Measurements from ENCODE around the gene SLC37A2. TPM values are rescaled to one million over a fixed set of nuclear protein-coding genes. Genes with fewer than 3 reads are reported as not detected.
A peak's percentile ranks its signal among the peaks of the same experiment; 100 is the strongest.

Gene SLC37A2
- total RNA-seq, 1 donor from 2014 or later: 1.3 TPM

DNA sequence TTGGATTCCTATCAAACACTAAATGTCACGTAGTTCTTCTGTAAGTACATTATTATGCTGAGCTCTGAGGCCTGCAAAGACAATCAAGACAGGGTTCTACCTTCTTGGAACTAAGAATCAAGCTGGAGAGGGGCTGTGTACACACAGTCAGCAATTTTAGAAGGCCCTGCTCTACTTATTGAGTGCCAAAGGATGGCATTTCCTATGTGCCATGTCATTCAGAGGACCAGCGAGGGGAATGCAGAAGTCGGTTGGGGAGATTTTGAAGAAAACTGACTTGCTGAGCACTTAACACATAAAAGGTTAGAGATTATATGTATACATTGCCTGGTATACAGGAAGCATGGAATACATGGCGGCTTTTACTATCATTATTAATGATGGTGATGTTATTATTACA, 5.3 kb downstream of the SLC37A2 start:
- Histone ChIP-seq H3K4me3 (ENCODE audit: insufficient read depth, low read depth, low read length) (no peak overlapping the region), H3K36me3 (ENCODE audit: insufficient read depth, low read length) (no peaks in the 10 kb centered on the region), H3K4me1 (ENCODE audit: insufficient read depth, low read length) (peaks cover 24% of the 10 kb centered on the region), H3K9ac (ENCODE audit: low read length) (no peak overlapping the region), H3K27me3 (ENCODE audit: insufficient read depth, low read length) (no peaks in the 10 kb centered on the region), H3K4me2 (ENCODE audit: low read length) (no peak overlapping the region), H4K20me1 (ENCODE audit: insufficient read depth, low read length) (no peaks in the 10 kb centered on the region), H3K27ac (ENCODE audit: low read depth, low read length) (no peak overlapping the region), H2AFZ (ENCODE audit: low read depth, low read length) (no peak overlapping the region), H3K9me3 (ENCODE audit: insufficient read depth, low read depth, low read length) (no peaks in the 10 kb centered on the region), H3K79me2 (ENCODE audit: insufficient read depth, low read length) (no peaks in the 10 kb centered on the region)
- no peaks in the 10 kb centered on the region for H3K9me3 Mint-ChIP-seq (ENCODE audit: unreplicated experiment)
- FAIRE-seq (no peak), DNase-seq (ENCODE audit: low read depth) (no peak)
- H3K27me3 Mint-ChIP-seq (ENCODE audit: low read depth, unreplicated experiment): peaks cover 24% of the 10 kb centered on the region
- H3K4me3 Mint-ChIP-seq (ENCODE audit: unreplicated experiment): no peak overlapping the region
- TF ChIP-seq, protein P1, sequence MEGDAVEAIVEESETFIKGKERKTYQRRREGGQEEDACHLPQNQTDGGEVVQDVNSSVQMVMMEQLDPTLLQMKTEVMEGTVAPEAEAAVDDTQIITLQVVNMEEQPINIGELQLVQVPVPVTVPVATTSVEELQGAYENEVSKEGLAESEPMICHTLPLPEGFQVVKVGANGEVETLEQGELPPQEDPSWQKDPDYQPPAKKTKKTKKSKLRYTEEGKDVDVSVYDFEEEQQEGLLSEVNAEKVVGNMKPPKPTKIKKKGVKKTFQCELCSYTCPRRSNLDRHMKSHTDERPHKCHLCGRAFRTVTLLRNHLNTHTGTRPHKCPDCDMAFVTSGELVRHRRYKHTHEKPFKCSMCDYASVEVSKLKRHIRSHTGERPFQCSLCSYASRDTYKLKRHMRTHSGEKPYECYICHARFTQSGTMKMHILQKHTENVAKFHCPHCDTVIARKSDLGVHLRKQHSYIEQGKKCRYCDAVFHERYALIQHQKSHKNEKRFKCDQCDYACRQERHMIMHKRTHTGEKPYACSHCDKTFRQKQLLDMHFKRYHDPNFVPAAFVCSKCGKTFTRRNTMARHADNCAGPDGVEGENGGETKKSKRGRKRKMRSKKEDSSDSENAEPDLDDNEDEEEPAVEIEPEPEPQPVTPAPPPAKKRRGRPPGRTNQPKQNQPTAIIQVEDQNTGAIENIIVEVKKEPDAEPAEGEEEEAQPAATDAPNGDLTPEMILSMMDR (IDR thresholded peaks at IDR 0.05; ENCODE audit: insufficient read depth, low read depth, low read length): no peak
- TF ChIP-seq EZH2 (IDR thresholded peaks at IDR 0.05; ENCODE audit: insufficient read depth, low read length): no peak
- peaks cover 23% of the 10 kb centered on the region for H3K4me1 Mint-ChIP-seq (ENCODE audit: low read depth, unreplicated experiment)
- H3K36me3 Mint-ChIP-seq (ENCODE audit: low read depth, unreplicated experiment): no peaks in the 10 kb centered on the region
- no peak overlapping the region for H3K27ac Mint-ChIP-seq (ENCODE audit: unreplicated experiment)

- Histone ChIP-seq H4K20me1 (ENCODE audit: insufficient read depth, low read length) (no peaks in the 10 kb centered on the region), H3K4me3 (ENCODE audit: insufficient read depth, low read depth, low read length) (no peak overlapping the region), H3K27ac (ENCODE audit: low read depth, low read length) (no peak overlapping the region), H3K4me2 (ENCODE audit: low read length) (no peak overlapping the region), H3K36me3 (ENCODE audit: insufficient read depth, low read length) (no peaks in the 10 kb centered on the region), H3K9ac (ENCODE audit: low read length) (no peak overlapping the region), H3K9me3 (ENCODE audit: insufficient read depth, low read depth, low read length) (no peaks in the 10 kb centered on the region), H3K27me3 (ENCODE audit: insufficient read depth, low read length) (no peaks in the 10 kb centered on the region), H3K79me2 (ENCODE audit: insufficient read depth, low read length) (no peaks in the 10 kb centered on the region), H3K4me1 (ENCODE audit: insufficient read depth, low read length) (peaks cover 20% of the 10 kb centered on the region), H2AFZ (ENCODE audit: low read depth, low read length) (no peak overlapping the region)
- TF ChIP-seq, protein P1 (IDR thresholded peaks at IDR 0.05; ENCODE audit: insufficient read depth, low read depth, low read length): no peak
- no peak for TF ChIP-seq EZH2 (IDR thresholded peaks at IDR 0.05; ENCODE audit: insufficient read depth, low read length)
- no peak overlapping the region for H3K27ac Mint-ChIP-seq (ENCODE audit: unreplicated experiment)
- no peaks in the 10 kb centered on the region for H3K36me3 Mint-ChIP-seq (ENCODE audit: low read depth, unreplicated experiment)
- H3K4me3 Mint-ChIP-seq (ENCODE audit: unreplicated experiment): no peak overlapping the region
- DNase-seq (ENCODE audit: low read depth): peak; percentile 29
- no peaks in the 10 kb centered on the region for H3K9me3 Mint-ChIP-seq (ENCODE audit: unreplicated experiment)
- no peak for FAIRE-seq
- peaks cover 24% of the 10 kb centered on the region for H3K27me3 Mint-ChIP-seq (ENCODE audit: low read depth, unreplicated experiment)
- H3K4me1 Mint-ChIP-seq (ENCODE audit: low read depth, unreplicated experiment): peaks cover 23% of the 10 kb centered on the region
These were observed 5.9 kb downstream of the SLC37A2 start for GRCh38 chr11:125069008-125069407.

GRCh38 chr11:125069796-125070195, 6.7 kb downstream of the SLC37A2 start:
- H2AFZ ChIP-seq (ENCODE audit: low read depth, low read length): peak overlapping the region; percentile 9
- FAIRE-seq (no peak), DNase-seq (ENCODE audit: low read depth) (no peak)
- no peaks in the 10 kb centered on the region for H3K27me3 ChIP-seq (ENCODE audit: insufficient read depth, low read length)
- no peak overlapping the region for H3K9ac ChIP-seq (ENCODE audit: low read length)
- no peaks in the 10 kb centered on the region for H4K20me1 ChIP-seq (ENCODE audit: insufficient read depth, low read length)
- H3K36me3 Mint-ChIP-seq (ENCODE audit: low read depth, unreplicated experiment): no peaks in the 10 kb centered on the region
- H3K4me2 ChIP-seq (ENCODE audit: low read length): peak overlapping the region; percentile 17
- H3K4me3 Mint-ChIP-seq (ENCODE audit: unreplicated experiment): no peak overlapping the region
- H3K27ac Mint-ChIP-seq (ENCODE audit: unreplicated experiment): no peak overlapping the region
- peaks cover 20% of the 10 kb centered on the region for H3K27me3 Mint-ChIP-seq (ENCODE audit: low read depth, unreplicated experiment)
- no peaks in the 10 kb centered on the region for H3K79me2 ChIP-seq (ENCODE audit: insufficient read depth, low read length)
- no peak overlapping the region for H3K4me3 ChIP-seq (ENCODE audit: insufficient read depth, low read depth, low read length)
- TF ChIP-seq, protein P1 (IDR thresholded peaks at IDR 0.05; ENCODE audit: insufficient read depth, low read depth, low read length): no peak
- TF ChIP-seq EZH2 (IDR thresholded peaks at IDR 0.05; ENCODE audit: insufficient read depth, low read length): no peak
- H3K9me3 ChIP-seq (ENCODE audit: insufficient read depth, low read depth, low read length): no peaks in the 10 kb centered on the region
- H3K27ac ChIP-seq (ENCODE audit: low read depth, low read length): no peak overlapping the region
- H3K36me3 ChIP-seq (ENCODE audit: insufficient read depth, low read length): no peaks in the 10 kb centered on the region
- H3K4me1 ChIP-seq (ENCODE audit: insufficient read depth, low read length): peaks cover 17% of the 10 kb centered on the region
- peaks cover 23% of the 10 kb centered on the region for H3K4me1 Mint-ChIP-seq (ENCODE audit: low read depth, unreplicated experiment)
- no peaks in the 10 kb centered on the region for H3K9me3 Mint-ChIP-seq (ENCODE audit: unreplicated experiment)
